NCI-H526 (cell line): ENCODE results near the gene METTL2A.
"Not testable (repeated sequence)": the region's sequence is repeated elsewhere in the genome, so short reads cannot be mapped to it uniquely, and the experiment has no call there.

Experiments
- DNase-seq, 2 experiments: peaks; one replicate each; lab custom pipeline; 2025; lab: John Stamatoyannopoulos, UW

METTL2A gene, protein sequence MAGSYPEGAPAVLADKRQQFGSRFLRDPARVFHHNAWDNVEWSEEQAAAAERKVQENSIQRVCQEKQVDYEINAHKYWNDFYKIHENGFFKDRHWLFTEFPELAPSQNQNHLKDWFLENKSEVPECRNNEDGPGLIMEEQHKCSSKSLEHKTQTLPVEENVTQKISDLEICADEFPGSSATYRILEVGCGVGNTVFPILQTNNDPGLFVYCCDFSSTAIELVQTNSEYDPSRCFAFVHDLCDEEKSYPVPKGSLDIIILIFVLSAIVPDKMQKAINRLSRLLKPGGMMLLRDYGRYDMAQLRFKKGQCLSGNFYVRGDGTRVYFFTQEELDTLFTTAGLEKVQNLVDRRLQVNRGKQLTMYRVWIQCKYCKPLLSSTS

DNA sequence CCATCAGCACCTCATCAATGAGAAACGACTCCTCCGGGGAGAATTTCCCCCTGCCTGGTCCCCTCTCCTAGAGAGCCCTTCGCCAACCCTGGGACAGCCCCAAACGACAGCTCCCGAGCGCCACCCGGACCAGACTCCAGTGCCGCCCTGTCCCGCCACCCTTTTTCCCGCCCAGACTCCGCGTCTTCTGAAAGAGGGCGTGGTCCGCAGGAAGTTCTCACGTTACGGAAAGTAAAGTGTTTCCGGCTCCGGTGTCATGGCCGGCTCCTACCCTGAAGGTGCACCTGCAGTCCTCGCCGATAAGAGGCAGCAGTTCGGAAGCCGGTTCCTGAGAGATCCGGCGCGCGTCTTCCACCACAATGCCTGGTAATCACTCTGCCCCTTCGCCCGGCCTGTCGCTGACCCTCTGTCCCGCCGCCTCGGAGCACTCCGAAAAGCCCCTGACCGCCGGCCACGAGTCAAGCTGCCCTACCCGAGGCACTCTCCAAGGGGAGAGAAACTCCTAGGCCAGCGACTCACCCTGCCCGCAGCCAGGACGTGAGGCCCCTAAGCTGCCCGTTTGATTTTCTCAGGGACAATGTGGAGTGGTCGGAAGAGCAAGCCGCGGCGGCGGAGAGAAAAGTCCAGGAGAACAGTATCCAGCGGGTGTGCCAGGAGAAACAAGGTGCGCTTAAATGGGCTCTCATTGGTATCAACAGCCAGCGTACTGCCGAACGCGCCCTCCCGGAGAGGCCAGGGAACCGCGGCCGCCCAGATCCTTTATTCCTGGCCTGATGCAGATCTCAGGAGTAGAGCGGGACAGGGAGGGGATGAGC is at the start of gene METTL2A:
TSS of gene METTL2A (plus strand) at position 251 of the 815 bp plus-strand sequence. CDS start at position 257, 6 bp downstream.
- DNase-seq = peak; percentile 90 to 95

DNA sequence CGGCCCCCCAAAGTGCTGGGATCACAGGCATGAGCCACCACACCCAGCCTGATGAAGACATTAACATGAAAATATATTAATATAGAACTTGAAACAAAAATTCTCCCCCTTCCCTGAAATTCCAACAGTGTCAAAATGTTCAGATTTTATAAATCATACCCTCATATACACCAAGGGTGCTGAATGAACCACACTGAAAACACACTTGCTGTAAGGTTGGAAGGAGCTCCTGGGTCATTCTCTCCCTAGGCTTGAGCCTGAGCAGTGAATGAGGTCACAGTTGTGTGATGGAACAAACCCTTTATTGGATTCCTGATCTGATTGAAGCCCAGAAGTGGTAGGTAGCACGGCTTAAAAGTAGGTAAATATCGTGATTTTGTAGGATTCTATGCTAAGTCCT is 43.4 kb upstream of the METTL2A start, which contains the start of gene EFCAB3:
TSS of gene EFCAB3 (plus strand) at position 301 of the 400 bp plus-strand sequence. CDS start 2,427 bp downstream, outside the sequence.
- no peak for DNase-seq

DNA sequence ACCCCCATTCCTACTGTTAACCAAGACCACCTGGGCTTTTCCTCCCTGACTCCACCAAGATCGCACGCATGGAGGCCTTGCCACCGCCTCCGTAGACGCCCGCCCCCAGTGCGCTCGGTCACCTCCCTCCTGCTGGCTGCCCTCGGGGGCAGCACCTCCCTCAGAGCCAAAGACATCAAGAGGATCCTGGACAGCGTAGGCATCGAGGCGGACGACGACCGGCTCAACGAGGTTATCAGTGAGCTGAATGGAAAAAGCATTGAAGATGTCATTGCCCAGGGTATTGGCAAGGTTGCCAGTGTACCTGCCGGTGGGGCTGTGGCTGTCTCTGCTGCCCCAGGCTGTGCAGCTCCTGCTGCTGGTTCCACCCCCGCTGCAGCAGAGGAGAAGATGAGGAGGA is 42.1 kb upstream of the METTL2A start:
- no peak for DNase-seq

DNA sequence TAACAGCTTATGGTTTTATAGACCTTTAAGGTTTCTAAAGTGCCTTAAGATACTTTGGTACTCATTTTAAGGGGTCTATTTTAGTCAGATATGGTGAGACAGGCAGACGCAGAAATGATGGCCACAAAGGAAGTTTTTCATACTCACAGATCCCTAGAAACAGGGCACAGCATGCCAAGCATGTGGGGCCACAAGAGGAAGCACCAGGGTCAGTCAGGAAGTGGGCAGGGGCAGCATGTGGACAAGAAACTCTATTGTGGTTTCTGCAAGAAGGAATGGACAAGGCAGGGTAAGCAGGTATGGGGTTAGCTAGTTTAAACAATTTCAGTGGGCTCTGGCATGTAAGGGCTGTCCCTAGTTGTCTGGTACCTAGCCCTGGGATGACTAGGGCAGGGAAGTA is 34.8 kb upstream of the METTL2A start:
- DNase-seq = no peak

DNA sequence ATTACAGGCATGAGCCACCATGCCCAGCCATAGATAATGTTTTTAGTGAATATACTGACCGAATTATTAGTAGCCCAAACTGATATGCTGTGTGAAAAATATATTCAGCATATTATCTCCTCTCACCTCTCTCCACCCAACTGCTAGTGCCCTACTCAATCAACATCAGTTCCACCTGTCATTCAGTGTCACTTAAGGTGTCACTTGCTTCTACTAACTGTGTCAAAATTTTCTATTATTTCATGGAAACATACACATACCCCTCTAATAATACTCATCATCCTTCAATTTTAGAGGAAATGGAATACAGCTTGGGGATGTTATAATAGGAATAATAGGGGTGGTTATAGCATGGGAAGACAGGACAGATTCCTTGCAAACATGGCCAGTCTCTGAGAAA is 30.8 kb upstream of the METTL2A start:
- no peak for DNase-seq

DNA sequence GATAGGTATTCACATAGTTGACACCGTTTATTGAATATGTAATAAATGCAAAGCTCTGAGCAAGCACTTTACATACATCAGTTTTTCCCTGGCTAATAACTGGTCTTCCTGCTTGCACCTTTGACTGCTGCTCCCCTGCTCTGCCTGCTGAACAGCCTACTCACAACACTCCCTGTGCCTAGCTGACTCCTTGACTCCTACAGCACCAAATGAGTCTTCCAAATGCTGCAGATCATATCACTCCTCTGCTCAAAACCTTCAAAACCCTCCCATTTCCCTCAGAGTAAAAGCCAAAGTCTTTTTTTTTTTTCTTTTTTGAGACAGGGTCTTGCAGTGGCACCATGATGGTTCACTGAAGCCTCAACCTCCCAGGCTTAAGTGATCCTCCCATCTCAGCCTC is 24.8 kb upstream of the METTL2A start:
- peak; percentile 8 to 48 for DNase-seq

DNA sequence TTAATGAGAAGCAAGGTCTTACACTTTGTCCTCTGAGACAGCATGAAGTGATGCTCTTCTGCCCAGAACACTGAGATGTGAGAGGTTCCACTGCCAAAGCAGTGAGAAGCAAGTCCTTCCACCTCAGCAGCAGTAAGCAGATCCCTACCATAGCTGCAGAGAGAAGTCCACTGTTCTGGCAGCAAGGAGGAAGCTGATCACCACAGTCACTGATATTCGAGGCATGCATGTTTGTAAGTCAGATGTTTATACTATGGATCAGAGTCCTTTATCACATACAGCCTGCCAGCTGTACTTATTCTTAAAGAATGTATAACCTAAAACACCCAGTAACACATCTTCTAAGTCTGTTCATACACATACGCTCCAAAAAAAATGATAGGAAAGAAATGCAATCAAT is 18.2 kb upstream of the METTL2A start:
- no peak for DNase-seq

DNA sequence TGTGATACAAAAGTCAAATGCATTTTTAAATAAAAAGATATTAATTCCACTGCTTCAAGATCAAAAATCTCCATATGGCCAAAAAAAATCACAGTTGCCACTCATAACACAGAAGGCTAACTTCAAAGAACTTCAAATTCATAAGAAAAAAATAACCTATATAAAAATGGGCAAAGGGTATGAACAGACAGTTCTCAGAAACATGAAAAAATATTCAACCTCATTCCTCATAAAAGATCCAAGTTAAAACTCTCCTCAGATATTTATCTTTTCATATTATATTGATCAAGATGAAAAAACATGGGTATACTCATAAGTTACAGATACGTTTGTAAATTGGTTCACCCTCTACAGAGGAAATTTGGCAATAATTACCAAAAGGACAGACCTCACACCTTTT is 10.6 kb upstream of the METTL2A start:
- DNase-seq = not testable (repeated sequence)

DNA sequence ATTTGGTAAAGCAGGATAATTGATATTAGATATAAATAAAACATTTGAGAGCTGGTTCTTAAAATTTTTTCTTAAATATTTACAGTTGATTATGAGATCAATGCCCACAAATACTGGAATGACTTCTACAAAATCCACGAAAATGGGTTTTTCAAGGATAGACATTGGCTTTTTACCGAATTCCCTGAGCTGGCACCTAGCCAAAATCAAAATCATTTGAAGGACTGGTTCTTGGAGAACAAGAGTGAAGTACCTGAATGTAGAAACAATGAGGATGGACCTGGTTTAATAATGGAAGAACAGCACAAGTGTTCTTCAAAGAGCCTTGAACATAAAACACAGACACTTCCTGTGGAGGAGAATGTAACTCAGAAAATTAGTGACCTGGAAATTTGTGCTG is 2.5 kb downstream of the METTL2A start:
- DNase-seq = not testable (repeated sequence)

DNA sequence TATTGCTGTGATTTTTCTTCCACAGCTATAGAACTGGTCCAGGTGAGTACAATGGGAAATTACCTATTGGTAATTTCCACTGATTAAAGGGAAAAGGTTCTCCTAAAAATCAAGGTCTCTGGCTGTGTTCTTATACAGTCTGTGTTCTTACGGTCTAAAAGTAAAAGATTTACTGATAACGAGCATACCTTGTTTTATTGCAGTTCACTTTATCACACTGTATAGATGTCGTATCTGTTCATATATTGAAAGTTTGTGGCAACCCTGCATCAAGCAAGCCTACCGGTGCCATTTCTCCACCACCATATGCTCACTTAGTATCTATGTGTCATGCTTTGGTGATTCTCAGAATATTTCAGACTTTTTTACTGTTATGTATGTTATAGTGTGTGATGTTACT is 11.6 kb downstream of the METTL2A start:
- DNase-seq = not testable (repeated sequence)

DNA sequence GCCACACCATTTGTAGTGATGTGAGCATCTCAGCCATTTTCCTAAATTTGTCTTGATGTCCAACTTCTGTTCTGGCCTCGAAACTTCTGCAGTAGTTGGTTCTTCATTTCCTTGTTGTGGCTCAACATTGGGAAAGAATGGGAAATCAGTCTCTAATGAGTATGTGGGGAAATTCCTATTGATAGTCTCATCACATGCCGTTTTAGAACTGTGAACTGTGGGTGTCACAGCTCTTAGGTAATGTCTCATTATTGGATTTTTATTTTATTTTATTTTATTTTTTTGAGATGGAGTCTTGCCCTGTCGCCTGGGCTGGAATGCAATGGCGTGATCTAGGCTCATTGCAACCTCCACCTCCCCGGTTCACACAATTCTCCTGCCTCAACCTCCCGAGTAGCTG is 17.5 kb downstream of the METTL2A start:
- not testable (repeated sequence) for DNase-seq

DNA sequence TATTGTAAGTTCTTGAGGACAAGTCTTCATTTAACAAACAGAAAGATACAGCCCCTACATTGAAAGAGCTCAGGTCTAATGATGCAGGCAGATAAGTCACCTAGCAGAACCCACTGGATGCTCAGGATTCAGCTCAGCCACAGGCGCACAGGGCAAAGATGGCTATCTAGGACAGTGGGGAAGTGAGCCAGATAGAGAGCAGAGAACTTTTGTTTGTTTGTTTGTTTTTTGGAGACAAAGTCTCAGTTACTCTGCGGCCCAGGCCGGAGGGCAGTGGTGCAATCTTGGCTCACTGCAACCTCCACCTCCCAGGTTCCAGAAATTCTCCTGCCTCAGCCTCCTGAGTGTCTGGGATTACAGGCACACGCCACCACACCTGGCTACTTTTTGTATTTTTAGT is 20.4 kb downstream of the METTL2A start:
- no peak for DNase-seq

DNA sequence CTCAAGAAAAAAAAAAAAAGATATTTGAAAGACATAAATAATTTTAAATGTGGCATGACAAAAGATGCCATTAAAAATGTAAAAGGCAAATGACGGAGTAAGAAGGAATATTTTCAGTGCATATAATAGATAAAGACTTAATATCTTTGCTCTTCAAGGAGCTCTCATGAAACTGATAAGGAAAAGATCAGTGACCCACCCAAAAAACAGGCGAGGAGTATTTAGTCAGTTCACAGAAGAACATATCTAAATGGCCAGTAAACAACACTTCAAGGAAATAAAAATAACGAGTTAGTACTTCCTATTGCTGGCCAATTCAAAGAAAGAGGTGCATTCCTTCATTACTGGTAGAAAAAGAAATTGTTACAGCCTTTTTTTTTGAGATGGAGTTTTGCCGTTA is 22.1 kb downstream of the METTL2A start:
- DNase-seq = not testable (repeated sequence)

DNA sequence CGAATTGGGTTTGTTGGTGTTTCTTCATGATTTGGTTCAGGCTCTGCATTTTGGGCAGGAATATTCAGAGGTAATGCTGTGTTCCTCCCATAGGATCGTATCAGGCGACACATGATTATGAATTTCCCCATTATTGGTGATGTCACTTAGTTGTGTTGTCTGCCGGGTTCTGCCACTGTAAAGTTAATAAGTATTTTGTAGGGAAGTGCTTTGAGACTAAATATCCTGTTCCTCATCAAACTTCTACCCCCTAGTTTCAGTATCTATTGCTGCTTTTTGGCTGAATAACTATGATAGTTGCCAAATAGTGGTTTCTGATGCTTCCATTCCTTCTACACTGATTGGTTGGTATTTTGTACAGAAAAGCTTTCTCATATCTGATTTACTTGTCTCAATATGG is 28.5 kb downstream of the METTL2A start:
- DNase-seq = not testable (repeated sequence)

DNA sequence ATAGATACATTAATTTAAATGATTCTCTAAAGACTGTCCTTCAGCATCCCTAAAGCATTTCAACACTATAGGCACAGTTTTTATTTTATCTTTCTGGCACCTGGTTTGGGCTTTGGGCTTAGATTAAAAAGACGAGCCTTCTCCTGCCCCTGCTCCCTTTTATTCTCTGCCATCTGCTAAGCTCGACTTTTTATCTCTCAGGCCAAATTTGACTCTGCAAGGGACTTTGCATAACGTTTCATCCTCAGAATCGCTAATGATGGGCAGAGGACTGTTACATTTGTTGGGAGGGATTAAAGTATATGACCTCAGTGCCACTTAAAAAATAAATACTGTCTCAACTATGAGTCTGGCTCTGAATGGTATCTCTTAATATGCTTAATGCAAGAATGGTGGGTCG is 29.3 kb downstream of the METTL2A start:
- peak; percentile 73 to 84 for DNase-seq

DNA sequence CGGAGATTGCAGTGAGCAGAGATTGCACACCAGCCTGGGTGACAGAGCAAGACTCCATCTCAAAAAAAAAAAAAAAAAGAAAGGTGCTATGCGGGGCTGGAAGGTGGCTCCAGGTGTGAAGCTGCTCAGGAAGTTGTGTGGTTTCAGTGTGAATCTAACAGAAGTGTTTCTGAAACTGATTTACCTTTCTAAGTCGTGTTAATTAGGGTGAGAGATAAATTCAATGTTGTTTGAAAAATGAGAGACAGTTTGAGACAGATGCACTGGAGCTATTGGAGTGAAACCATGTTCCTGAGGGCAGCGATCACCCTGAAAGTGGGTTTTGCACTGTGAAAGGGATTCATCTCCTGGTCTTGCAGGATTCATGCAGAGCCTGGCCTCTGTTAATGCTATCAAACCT is 30.0 kb downstream of the METTL2A start:
- DNase-seq = not testable (repeated sequence)

DNA sequence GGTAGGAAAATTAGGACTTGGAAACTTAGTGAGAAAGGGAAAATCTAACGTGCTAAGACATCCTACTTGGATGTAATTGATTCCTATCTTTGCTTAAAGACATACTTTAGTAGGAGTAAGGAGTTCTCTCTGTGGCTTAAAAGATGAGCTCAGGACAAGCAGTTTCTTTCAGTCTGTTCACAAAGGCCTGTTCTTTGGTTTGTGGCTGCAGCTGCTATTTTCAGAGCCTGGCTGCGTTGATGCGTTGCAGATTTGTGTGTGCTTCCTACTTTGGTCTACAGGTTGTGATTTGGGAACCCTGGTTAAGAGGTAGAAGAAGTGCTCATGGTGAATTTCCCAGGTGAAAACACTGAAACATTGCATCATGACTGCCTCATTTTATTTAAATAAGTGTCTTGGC is 30.4 kb downstream of the METTL2A start:
- DNase-seq = peak in 1 of 2 experiments; percentile 12

DNA sequence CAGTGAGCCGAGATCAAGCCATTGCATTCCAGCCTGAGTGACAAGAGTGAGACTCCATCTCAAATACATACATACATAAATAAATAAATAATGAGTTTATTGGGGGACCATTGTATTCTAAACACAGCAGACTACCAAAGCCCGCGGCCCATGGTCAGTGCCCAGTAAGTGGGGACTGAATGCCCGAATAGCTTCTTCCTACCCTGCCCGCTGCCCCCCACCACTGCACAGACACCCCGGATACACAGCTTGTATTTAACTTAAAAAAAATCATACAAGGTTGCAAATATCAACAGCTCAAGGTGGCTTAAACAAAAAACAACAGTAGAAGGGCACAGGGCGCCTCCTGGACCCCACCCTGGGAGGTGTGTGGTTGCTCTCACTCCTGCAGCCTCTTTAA is 32.3 kb downstream of the METTL2A start:
- no peak for DNase-seq

DNA sequence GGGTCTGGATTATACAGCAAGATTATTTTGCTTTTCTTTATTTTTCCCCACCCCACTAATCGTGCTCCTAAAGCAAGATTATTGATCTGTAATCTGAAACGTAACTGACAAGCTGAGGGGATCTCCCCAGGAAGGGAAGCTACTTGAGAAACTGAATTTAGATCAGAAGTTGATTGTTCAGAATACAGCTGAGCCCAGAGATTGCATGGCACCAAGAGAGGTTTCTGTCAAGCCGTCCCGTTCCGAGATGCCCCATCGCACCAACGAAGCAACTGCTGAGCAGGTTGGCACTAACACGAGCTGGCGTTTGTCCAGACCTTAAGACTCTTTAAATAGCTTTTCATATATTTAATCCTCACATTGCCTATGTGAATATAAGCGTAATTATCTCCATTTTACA is 34.8 kb downstream of the METTL2A start:
- DNase-seq = not testable (repeated sequence)

DNA sequence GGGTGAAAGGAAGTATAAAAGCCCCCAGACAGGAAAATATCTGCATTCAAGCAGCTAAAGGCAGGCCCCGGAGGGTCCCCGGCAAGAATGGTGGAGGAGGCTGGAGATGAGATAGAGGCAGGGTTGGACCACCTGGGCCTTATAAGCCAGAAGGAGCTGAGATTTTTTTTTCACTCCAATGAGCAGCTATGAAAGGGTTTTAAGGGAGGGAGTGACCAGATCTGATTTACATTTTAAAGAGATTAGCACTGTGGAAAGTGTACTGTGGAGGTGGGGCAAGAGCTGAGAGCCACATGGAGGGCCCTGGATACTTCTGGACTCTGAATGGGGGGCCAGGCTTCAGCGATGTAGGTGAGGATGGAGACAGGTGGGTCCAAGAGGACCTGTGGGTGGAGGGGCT is 40.7 kb downstream of the METTL2A start:
- DNase-seq = not testable (repeated sequence)

DNA sequence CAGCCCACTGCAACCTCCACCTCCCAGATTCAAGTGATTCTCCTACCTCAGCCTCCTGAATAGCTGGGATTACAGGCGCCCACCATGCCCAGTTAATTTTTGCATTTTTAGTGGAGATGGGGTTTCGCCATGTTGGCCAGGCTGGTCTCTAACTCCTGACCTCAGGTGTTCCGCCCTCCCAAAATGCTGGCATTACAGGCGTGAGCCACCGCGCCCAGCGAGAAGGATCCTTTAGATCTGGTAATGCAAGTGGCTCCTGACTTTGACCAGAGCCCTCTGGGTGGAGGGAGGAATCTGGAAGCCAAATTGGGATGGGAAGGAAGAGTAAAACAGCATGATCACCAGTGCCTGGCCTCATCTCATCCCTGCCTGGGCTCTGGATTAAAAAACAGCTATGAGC is 41.6 kb downstream of the METTL2A start:
- DNase-seq = not testable (repeated sequence)

DNA sequence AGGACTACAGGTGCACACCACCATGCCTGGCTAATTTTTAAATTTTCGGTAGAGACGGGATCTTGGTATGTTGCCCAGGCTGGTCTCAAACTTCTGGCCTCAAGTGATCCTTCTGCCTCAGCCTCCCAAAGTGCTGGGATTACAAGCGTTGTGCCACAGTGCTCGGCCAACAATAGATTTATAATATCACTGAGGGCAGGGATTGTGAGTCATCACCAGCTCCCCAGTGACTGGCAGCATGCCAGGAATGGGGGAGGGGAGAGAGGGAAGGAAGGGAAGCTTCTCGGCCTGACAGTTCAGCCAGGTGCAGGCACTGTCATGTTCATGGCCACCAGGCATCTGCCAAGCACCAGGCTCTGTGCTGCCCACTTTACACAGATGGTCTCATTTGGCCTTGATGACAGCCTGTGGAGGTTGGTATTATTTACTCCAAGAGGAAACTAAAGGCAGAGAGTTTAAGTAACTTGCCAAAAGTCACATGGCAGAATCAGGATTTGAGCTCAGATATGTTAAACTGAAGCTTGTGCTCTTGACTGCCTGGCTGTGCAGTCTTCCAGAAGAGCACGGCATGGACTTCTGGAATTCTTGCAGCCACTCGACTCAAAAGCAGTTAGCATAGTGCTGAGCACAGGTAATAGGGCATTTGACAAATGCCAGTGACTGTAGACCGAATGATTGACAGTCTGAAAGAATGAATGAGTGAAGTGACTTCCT is 47.1 kb downstream of the METTL2A start:
- peak; percentile 45 to 68 for DNase-seq
